GM19324 (cell line): Measurements from ENCODE around the gene CDON.

Source experiments
- ATAC-seq: cut with Tn5 transposase; IDR thresholded peaks from one replicate; pipeline ENCODE4 v1.9.1; 2021; ENCODE audit warnings: mild to moderate bottlenecking, moderate library complexity; ENCODE audit not compliant: unreplicated experiment, low FRiP score

CDON gene

DNA sequence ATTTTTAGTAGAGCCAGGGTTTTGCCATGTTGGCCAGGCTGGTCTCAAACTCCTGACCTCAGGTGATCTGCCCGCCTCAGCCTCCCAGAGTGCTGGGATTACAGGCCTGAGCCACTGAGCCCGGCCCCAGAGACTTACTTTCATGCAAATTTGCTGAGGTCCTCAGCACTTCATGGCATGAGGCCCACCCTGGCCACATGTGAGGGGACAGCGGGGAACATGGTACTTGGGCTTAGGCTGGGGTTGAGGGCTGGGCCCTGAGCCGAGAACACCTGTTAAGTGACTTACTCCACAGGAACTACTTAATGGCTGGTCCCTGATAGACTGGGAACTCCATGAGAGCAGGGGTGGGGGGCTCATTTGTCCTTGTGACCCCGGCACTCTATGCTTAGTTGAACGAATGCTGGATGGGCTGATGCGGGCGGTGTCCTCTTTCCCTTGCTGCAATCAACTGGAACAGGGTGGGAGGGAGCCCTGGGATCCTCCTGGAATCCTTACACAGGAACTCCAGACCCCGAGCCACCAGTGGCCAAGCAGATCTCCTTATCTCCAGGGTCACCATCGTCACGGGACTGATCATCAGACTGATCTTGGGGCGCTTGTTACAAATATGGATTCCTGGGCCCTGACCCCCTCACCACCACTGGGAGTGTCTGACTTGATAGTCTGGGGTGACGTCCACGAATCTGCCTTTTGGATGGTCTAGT is 115.8 kb downstream of the CDON start:
- ATAC-seq = no peak

DNA sequence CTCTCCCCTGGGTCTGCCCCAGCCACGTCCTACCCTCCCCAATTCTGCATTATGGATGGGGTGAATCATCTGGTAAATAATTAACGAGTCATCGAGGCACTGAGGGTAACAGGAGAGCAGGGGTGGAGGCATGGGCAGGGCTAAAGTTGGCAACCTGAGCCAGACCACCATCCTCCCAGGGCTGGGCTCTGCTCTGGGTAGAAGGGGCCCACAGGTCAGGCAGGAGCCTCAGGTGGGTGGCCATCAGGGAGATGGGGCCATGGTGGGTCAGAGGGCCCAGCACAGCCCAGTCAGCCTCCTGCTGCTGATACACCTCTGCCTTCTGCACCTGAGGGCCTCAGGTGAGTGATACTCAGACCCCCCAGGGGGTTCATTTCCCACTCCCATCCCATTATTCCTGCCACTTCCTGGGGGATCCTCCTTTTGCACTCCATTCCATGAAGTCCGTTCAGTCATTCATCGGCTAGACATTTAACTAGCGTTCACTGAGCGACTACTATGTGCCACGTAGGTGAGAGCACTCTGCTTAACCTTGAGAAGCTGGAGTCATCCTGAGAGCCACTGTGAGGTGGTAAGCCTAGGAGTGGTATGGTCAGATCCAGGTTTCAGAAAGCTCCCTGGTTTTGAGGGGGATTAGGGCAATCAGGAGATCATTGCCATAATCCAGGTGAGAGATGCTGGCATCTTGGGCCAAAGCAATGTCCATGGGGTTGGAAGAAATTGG is 116.7 kb downstream of the CDON start, which contains the start of gene VSIG10L2:
Gene VSIG10L2, plus strand, starts transcription at position 248 of the 724 bp plus-strand sequence. Its CDS starts 12 bp downstream, at position 260.
- no peak for ATAC-seq

DNA sequence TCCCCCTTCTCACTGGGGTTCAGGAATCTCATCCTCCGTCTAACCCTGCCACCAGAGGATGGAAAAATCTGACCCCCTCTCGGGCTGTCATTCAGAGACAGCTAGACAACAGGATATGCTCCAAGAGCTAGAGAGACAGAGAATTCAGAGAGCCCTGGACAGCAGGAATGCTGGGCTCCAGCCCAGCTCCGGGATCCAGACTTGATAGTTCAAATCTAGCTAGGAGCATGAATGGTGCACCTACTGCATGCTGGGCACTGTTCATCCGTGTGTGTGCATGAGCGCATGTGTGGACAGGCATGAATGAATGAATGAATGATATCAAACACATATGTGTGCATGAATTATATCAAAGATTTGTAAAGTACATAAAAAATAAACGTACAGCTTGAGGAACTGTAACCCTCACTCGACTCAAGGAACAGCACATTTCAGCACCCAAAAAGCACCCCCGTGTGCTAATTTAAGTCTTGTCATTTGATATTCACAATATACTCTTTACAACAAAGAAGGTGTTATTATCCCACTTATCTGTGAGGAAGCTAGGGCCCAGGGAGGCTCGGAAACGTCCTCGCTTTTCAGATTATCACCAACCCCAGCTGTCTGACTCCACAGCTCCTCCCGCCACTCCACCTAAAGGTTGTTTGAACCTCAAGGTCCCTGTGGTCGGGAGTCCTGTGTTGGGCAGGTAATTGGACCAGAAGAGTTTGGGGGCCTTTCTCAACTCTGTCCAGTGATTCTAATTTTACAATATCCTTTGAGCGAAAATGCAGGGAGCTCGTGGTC is 117.5 kb downstream of the CDON start:
- ATAC-seq = no peak

DNA sequence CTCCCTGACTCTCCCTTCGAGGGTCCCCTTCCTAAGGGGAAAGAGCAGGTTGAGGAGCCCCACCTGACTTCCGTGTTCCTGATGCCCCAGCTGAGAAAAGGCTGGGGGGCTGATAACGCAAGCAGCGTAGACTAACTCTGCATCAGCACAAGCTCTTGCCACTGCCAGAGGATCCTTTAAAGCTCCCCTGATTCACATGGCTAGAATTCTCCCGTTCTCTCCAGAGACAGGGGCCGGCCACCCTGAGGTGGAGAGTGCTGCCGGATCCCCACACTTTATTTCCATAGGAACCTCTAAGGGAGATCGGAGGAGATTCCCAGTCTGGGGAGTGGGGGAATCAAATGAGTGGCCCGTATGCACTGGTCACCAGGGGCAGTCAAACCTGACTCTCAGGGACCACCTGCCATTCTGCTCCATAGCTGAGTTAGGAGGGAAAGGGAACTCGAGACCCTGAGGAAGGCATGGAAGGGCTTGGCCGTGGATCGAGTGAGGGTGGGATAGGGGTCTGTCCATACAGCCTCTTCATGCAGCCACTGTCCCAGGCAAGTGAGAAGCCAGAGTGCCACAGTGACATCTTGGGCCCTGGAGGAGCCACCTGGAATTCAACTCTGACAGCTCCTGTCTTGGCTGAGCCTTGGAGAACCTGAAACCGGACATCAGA is 118.2 kb downstream of the CDON start:
- no peak for ATAC-seq

DNA sequence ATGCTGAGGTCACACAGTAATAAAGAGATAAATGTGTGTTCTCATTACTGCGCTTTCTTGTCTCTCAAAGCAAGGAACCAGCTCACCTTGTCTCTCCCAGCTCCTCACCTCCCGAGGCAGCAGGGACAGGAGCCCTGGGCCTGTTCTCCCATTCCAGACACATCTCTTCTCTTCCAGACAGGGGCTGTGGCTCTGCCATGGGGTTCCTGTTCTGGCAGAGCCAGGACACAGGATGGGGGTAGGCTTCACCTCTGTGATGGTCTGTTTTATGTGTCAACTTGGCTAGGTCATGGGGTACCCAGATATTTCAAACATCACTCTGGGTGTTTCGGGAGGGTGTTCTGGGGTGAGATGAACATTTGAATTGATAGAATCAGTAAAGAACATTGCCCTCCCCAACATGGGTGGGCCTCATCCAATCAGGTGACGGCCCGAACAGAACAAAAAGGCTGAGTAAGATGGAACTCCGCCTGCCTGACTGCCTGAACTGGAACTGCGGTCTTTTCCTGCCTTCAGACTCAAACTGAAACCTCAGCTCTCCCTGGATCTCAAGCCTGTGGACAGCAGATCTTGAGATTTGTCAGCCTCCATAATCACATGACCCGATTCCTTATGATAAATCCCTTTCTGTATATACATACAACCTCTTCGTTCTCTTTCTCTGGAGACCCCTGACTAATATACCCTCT is 118.9 kb downstream of the CDON start:
- ATAC-seq = no peak

DNA sequence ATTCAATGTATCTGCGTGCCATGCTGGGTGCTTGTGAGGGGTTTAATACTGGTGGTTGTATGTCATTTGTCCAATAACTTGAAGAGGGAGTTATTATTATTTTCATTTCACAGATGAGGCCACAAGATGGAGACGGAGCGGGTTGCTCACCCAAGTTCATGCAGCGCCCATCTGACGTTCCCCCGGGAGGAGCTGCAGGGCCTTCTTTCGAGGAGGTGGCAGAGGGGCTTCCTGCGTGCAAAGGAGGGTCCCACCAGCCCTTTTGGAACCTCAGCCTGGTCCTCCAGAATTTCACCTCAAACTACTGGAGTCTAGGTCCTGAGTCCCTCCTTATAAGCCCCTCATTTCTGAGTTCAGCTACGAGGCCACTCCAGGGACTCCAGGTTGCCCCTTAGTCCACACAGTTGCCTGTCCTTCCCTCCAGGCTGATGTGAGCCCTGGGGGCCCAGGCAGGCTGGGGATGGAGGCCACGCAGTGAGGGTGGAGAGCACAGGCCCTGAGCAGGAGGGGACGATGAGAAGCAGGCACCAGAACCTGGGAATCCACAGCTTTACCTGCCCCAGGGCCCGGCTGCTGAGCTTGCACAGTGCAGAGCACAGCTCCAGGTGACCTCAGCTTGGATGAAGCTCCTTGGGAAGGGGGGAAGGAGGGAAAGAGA is 119.8 kb downstream of the CDON start:
- ATAC-seq = no peak

DNA sequence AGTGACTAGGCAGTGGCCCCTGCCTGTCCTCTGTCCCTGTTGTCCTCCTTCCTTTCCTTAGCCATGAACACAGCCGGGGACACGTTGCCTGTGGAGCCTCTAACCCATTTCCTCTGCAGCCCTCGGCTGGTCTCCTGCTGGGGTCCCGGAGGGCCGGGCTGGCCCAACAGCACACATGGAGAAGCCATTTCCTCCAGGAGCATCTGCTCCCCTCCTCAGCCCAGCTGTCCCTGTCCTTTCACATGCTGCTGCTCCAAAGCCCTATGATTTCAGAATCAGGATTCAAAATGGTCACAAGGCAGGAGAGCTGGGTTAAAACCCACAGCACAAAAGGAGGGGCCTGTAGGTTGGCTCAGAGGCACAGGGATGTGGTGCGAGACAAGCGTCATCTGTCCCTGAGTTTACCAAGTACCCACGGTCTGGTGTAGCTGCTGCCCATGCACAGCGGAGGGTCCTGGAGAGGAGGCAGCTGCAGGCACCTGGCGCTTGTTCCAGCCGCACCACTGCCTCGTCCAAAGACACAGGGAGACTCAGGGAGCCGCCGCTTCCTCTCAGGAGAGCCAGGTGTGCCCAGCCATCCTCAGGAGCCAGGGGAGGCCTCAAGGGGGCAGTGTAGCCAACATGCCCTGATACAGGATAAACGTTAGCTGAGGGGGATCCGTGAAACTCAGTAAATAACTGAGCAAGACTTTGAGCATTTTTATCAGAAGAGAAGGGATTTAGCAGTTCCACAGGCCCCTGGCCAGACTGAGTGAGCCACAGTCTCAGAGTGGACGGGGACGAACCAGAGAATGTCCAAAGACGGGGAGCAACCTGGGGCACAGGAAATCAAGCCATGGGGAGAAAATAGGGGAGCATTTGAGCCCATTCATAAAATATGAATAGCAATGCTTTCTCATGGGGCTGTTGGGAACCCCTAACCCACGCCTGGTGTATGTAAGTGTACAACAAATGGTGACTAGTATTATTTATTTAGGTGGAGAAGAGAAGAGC is 120.8 kb downstream of the CDON start:
- ATAC-seq = no peak

DNA sequence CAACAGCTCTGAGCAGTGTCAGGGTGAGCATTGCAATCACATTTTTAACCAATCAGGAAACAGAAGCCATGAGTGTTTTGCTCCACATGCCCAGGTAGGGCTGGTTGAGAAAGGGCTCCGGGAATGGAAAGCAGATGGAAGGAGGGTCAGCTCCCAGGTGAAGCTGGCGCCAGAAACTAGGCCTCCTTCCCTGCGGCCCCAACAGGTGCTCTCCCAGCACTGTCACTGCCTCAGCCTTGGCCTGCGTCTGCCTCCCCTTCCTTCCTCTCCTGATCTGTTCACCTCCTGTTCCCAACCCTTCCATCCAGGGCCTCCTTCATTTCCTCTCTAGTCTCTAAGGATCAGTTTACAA is 121.4 kb downstream of the CDON start:
- no peak for ATAC-seq

DNA sequence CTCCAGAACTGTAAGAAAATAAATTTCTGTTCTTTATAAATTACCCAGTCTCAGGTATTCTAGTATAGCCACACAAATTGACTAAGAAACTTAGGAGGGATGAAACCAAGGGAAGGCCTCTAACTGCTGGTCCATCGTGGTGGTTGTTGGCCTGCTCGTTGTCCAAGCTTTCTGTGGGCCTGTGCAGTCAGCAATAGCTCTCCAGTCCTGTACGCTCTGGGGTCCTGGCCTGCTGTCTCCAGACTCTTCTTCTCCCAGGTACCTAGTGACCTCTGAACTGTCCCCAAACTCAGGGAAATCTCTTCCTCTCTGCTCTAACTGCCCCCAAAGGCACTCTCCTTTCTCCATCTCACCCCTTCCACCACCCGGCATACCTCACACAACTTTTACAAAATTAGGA is 122.5 kb downstream of the CDON start:
- ATAC-seq = no peak

DNA sequence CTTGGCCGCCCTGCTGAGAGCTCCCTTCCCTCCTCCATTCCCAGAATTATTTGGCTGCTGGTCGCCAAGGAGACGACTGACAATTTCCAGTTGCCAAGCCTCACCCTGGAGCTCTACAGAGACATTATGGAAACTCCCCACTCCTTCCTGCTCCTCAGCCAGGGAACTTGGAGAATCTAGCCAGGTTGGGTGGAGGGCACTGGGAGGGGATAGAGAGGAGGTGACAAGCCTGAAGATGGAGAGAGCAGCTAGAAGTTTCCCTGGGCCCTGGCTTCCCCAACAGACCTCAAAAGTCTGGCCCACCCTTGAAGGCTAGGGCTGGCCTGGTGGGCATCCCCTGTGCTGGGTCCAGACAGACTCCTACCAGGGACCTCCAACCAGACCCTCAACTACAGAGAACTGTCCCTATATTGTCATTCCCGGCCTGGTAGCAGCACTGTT is 123.6 kb downstream of the CDON start:
- no peak for ATAC-seq

DNA sequence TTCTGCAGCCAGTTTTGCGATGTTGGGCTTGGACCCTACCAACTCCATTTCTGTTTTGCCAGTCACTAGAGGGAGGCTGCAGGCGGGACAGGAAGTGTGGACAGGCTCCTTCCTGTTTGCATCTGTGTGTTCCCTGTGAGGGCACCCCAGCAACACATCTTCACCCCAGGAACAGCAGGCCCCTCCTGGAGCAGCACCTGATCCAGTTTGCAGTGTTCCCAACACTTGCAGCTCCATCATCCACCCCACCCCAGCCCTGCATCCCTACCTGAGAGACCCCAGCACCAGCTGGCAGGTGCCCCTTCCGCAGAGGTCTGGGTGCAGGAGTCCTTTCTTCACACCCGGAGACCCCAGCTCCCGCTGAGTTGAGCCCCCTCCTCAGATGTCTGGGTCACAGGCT is 124.2 kb downstream of the CDON start:
- no peak for ATAC-seq

DNA sequence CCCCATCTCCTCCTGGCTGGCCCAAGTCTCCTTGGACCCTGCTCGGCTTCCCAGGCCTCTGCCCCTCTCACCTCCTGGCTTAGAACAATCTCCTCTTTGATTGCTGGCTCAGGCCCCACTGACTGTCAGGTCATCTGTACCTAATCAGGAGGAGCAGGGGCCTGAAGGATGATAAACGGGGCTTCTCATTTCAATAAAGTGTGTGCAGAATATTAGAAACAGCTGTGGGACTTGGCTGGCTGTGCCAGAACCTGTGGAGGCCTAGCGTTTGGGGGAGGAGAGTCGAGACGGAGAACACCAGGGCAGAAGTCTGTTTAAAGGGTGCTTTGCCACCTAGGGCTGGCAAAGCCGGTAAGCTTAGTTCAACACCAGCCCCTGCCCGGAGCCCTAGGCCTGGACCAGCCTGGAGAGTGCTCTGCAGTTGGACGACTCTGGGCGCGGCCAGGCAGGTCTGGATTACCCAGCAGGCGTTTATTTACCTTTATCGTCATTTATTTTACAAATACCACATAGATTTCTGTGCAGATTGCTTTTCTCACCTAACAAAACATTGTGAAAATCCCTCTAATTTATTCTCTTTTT is 127.0 kb downstream of the CDON start:
- ATAC-seq = no peak

DNA sequence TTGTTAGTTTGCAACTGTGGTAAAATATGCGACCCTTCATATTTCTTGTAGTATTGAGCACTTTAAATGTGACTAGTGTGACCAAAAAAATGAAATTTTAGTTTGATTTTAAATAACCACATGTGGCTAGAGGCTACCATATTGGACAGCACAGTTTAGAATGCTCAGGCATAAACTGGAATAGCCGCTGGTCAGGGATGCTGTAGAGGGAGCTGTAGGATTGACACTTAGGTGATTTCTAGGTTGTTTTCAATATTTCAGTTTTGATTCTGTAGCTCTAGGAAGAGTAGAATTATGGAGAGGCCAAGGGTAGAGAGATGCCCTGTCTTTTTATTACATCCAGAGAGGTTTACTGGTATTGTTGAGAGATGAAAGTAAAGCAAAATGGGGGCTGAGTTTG is 127.6 kb downstream of the CDON start:
- no peak for ATAC-seq

DNA sequence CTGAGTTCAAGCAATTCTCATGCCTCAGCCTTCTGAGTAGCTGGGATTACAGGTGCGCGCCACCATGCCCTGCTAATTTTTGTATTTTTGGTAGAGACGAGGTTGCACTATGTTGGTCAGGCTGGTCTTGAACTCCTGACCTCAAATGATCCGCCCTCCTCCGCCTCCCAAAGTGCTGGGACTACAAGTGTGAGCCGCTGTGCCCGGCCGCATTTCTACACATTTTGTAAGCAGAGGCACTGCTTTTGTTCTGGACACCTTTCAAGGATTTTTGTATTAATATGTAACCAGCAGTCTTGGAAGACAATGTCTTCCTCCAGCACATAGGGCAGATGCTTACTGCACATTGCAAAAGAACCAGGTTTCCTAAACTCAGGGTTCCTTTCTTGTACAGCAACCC is 128.2 kb downstream of the CDON start:
- no peak for ATAC-seq

DNA sequence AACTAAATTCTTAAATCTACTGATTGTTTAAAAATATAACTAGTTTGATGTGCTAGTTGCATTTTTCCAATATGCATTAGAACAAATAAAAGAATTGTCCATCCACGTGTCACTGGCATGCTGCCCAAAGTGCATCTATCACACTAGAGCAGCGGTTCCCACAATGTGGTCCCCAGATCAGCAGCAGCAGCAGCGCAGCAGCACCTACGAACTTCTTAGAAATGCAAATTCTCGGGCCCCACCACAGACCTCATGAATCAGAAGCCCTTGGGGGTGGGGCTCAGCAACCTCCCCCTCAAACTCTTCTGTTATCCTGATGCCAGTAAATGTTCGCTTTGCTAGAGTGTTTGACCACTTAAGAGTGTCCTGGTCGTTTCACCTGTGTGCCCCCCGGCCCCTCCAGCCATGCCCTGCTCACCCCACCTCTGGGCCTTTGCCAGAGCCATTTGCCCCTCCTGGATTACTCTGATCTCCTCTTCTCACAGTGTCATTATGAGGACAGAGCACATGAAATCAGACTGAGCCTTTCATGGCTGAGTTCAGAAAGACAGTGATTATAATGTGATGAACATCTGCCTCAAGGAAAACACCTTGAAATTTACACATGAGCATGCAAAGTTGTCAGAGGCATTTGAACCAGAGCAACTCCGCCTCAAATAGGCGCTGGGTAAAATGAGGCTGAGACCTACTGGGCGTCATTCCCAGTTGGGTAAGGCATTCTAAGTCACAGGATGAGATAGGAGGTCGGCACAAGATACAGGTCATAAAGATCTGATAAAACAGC is 129.4 kb downstream of the CDON start:
- ATAC-seq = no peak

DNA sequence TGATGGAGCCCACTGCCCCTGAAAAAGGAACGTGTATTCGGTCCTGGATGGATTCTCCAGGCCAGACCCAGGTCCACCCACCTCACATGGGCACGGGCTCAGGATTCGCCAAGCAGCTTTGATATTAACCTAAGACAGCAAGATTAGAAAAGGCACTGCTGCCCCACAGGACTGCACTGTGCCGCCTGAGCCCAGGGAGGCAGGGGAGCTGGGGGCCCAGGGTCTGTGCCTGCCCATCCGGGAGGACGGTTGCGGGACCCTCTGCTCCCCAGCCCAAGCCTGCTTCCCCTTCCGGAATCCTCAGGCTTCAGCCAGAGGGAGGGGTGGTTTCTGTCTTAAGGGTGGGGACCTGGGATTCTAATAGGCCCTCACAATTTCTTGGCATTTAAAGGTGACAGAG is 130.4 kb downstream of the CDON start:
- no peak for ATAC-seq

DNA sequence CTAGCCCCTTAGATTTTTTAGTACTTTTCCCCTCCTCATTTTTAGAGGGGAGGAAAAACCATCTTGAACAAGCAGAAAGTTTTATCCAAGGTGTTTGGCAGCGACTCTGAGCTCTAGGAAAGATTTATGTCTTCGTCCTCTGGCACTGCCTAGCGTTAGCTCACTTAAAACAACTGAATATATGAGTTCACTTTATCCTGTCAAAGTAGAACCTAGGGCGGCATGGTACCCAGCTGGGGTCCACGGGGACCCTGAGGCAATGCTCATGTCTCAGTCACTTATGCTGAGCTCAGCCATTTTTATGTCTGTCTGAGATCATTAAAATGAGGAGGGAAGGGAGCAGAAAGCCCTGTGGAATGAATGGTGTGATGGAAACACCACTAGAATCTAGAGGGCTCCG is 131.0 kb downstream of the CDON start:
- no peak for ATAC-seq

DNA sequence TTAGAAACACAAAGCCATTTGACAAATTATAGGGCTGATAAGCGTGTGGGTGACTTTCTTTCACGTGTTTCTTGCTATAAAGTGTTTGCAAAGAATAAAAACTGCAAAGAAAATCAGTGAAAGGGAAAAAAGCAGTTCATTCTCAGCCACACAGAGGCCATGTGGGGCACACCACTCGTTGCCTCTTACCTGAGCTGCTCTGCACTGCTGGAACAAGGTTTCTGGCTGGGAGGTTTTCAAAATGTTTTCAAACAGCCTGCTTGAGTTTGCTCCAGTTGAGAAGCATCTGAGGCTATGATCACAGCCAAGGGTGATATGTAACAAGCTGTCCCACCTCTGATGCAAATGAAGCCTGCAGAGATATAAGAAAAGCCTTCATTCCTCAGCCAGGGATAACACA is 131.6 kb downstream of the CDON start:
- no peak for ATAC-seq
